Amygdala (tissue), 56 donors: ENCODE results near the gene TTC34.
"Not testable (repeated sequence)": the region's sequence is repeated elsewhere in the genome, so short reads cannot be mapped to it uniquely, and the experiment has no call there.

Source experiments
- DNase-seq, 56 donors: peaks; one replicate each; lab custom pipeline; 2025; lab: John Stamatoyannopoulos, UW

Gene TTC34

GRCh38 chr1:2633936-2634491, 167.5 kb downstream of the TTC34 start:
- DNase-seq, result no peak

- DNase-seq, result no peak
Measured at GRCh38 chr1:2633366-2633935, 168.0 kb downstream of the TTC34 start.

GRCh38 chr1:2632561-2633361, 168.7 kb downstream of the TTC34 start, which contains the start of gene MMEL1:
MMEL1 (minus strand) TSS chr1:2633016; CDS start chr1:2629484, 3,532 bp downstream.
- DNase-seq, result no peak

- DNase-seq, result no peak
Measured at GRCh38 chr1:2632051-2632430, 169.5 kb downstream of the TTC34 start.

GRCh38 chr1:2631136-2632050, 170.1 kb downstream of the TTC34 start:
- no peak for DNase-seq

GRCh38 chr1:2630498-2631135, 170.9 kb downstream of the TTC34 start:
- no peak for DNase-seq

GRCh38 chr1:2629627-2630497, 171.6 kb downstream of the TTC34 start:
- DNase-seq, result no peak

- no peak for DNase-seq
Measured at GRCh38 chr1:2628933-2629626, 172.4 kb downstream of the TTC34 start.

GRCh38 chr1:2628191-2628932, 173.1 kb downstream of the TTC34 start:
- DNase-seq, result no peak

- no peak for DNase-seq
Measured at GRCh38 chr1:2627746-2628145, 173.7 kb downstream of the TTC34 start.

- DNase-seq, result not testable (repeated sequence)
Measured at GRCh38 chr1:2625748-2626147, 175.7 kb downstream of the TTC34 start.

- no peak for DNase-seq
Measured at GRCh38 chr1:2625311-2625710, 176.2 kb downstream of the TTC34 start.

- no peak for DNase-seq
Measured at GRCh38 chr1:2624735-2625300, 176.7 kb downstream of the TTC34 start.

GRCh38 chr1:2623571-2624337, 177.7 kb downstream of the TTC34 start:
- no peak for DNase-seq

- no peak for DNase-seq
Measured at GRCh38 chr1:2617971-2618470, 183.5 kb downstream of the TTC34 start.

- no peak for DNase-seq
Measured at GRCh38 chr1:2614145-2614544, 187.3 kb downstream of the TTC34 start.
